HUES64 (cell line): ENCODE data around the gene EPHB4.
"Not testable (repeated sequence)": the region's sequence is repeated elsewhere in the genome, so short reads cannot be mapped to it uniquely, and the experiment has no call there.

Source experiments
- H3K27ac ChIP-seq: 2 replicates; pipeline ENCODE4 v1.7.0; 2013; ENCODE audit warnings: low read depth, low read length, inconsistent platforms
- H3K27me3 ChIP-seq: 2 replicates; pipeline ENCODE4 v1.6.1; 2013; ENCODE audit warnings: mild to moderate bottlenecking, low read length; ENCODE audit not compliant: insufficient read depth
- H3K36me3 ChIP-seq: 2 replicates; pipeline ENCODE4 v1.6.1; 2013; ENCODE audit warnings: mild to moderate bottlenecking, low read length; ENCODE audit not compliant: insufficient read depth
- H3K4me1 ChIP-seq: 2 replicates; pipeline ENCODE4 v1.6.1; 2013; ENCODE audit warnings: mild to moderate bottlenecking, low read length, moderate library complexity; ENCODE audit not compliant: insufficient read depth
- H3K4me3 ChIP-seq: 2 replicates; pipeline ENCODE4 v1.5.1; 2013; ENCODE audit warnings: mild to moderate bottlenecking, low read length, moderate library complexity
- H3K9ac ChIP-seq: 2 replicates; pipeline ENCODE4 v1.6.1; 2013; ENCODE audit warnings: mild to moderate bottlenecking, low read depth, low read length
- H3K9me3 ChIP-seq: 2 replicates; pipeline ENCODE4 v1.6.1; 2013; ENCODE audit warnings: low read depth, low read length; ENCODE audit not compliant: insufficient read depth
- WGBS: fragments of 150-250, 120-280 bp; methylation state at CpG from one replicate; pipeline ENCODE4 v1.1.7; 2013; ENCODE audit warnings: missing lambda C conversion rate; 5-methylcytosine and 5-hydroxymethylcytosine counted together

EPHB4 gene

GRCh38 chr7:100778061-100778621 lies 49.2 kb downstream of the EPHB4 start:
- Histone ChIP-seq H3K9me3 (no peaks in the 10 kb centered on the region), H3K9ac (no peak overlapping the region), H3K4me1 (no peaks in the 10 kb centered on the region), H3K27ac (no peak overlapping the region), H3K4me3 (no peak overlapping the region), H3K36me3 (no peaks in the 10 kb centered on the region), H3K27me3 (no peaks in the 10 kb centered on the region)
- WGBS: 91% methylated on average over 6 of the region's 6 CpGs

GRCh38 chr7:100773491-100773890 lies 53.8 kb downstream of the EPHB4 start:
- Histone ChIP-seq H3K4me3 (no peak overlapping the region), H3K9ac (no peak overlapping the region), H3K36me3 (no peaks in the 10 kb centered on the region), H3K4me1 (no peaks in the 10 kb centered on the region), H3K27ac (no peak overlapping the region), H3K27me3 (no peaks in the 10 kb centered on the region), H3K9me3 (no peaks in the 10 kb centered on the region)
- 92% methylated on average over 9 of the region's 9 CpGs for WGBS

GRCh38 chr7:100768784-100769183 lies 58.5 kb downstream of the EPHB4 start:
- no peaks in the 10 kb centered on the region for H3K9me3 ChIP-seq
- no peak overlapping the region for H3K9ac ChIP-seq
- no peaks in the 10 kb centered on the region for H3K27me3 ChIP-seq
- H3K36me3 ChIP-seq: no peaks in the 10 kb centered on the region
- 91% methylated on average over 7 of the region's 7 CpGs for WGBS
- H3K4me1 ChIP-seq: no peaks in the 10 kb centered on the region
- no peak overlapping the region for H3K27ac ChIP-seq
- no peak overlapping the region for H3K4me3 ChIP-seq

GRCh38 chr7:100765250-100765649 lies 62.1 kb downstream of the EPHB4 start:
- 90% methylated on average over 16 of the region's 16 CpGs for WGBS
- Histone ChIP-seq H3K4me3 (no peak overlapping the region), H3K27me3 (no peaks in the 10 kb centered on the region)

GRCh38 chr7:100764841-100765240 lies 62.5 kb downstream of the EPHB4 start:
- Histone ChIP-seq H3K4me3 (no peak overlapping the region), H3K36me3 (no peaks in the 10 kb centered on the region), H3K9me3 (no peaks in the 10 kb centered on the region), H3K27ac (no peak overlapping the region), H3K9ac (no peak overlapping the region), H3K27me3 (no peaks in the 10 kb centered on the region), H3K4me1 (no peaks in the 10 kb centered on the region)
- 88% methylated on average over 10 of the region's 10 CpGs for WGBS

More at GRCh38 chr7:100765250-100765649, 62.1 kb downstream of the EPHB4 start:
- Histone ChIP-seq H3K4me1 (no peaks in the 10 kb centered on the region), H3K36me3 (no peaks in the 10 kb centered on the region), H3K9ac (no peak overlapping the region), H3K9me3 (no peaks in the 10 kb centered on the region), H3K27ac (no peak overlapping the region)

GRCh38 chr7:100763556-100764140 lies 63.7 kb downstream of the EPHB4 start:
- no peaks in the 10 kb centered on the region for H3K27me3 ChIP-seq
- no peaks in the 10 kb centered on the region for H3K36me3 ChIP-seq
- no peak overlapping the region for H3K27ac ChIP-seq
- no peaks in the 10 kb centered on the region for H3K4me1 ChIP-seq
- no peak overlapping the region for H3K4me3 ChIP-seq
- H3K9me3 ChIP-seq: no peaks in the 10 kb centered on the region
- H3K9ac ChIP-seq: no peak overlapping the region
- 67% methylated on average over 14 of the region's 14 CpGs for WGBS

GRCh38 chr7:100762841-100763240 lies 64.5 kb downstream of the EPHB4 start:
- not testable (repeated sequence) for H3K27me3 ChIP-seq, H3K9me3 ChIP-seq, H3K4me3 ChIP-seq, H3K4me1 ChIP-seq, H3K9ac ChIP-seq, H3K27ac ChIP-seq, H3K36me3 ChIP-seq
- WGBS: 88% methylated on average over 5 of the region's 5 CpGs

- Histone ChIP-seq H3K4me1 (no peaks in the 10 kb centered on the region), H3K27ac (no peak overlapping the region), H3K9me3 (no peaks in the 10 kb centered on the region), H3K9ac (no peak overlapping the region), H3K4me3 (no peak overlapping the region), H3K27me3 (no peaks in the 10 kb centered on the region), H3K36me3 (no peaks in the 10 kb centered on the region)
- WGBS: 89% methylated on average over 18 of the region's 19 CpGs
Observed at GRCh38 chr7:100759357-100760171, 67.8 kb downstream of the EPHB4 start.

- H3K9ac ChIP-seq: no peak overlapping the region
- no peaks in the 10 kb centered on the region for H3K4me1 ChIP-seq
- 92% methylated on average over 2 of the region's 3 CpGs for WGBS
- no peak overlapping the region for H3K27ac ChIP-seq
- H3K9me3 ChIP-seq: no peaks in the 10 kb centered on the region
- H3K36me3 ChIP-seq: no peaks in the 10 kb centered on the region
- H3K27me3 ChIP-seq: no peaks in the 10 kb centered on the region
- H3K4me3 ChIP-seq: no peak overlapping the region
Observed at GRCh38 chr7:100753750-100754149, 73.6 kb downstream of the EPHB4 start.

GRCh38 chr7:100752994-100753393 lies 74.3 kb downstream of the EPHB4 start:
- Histone ChIP-seq H3K27ac (no peak overlapping the region), H3K9ac (no peak overlapping the region), H3K27me3 (no peaks in the 10 kb centered on the region), H3K4me1 (no peaks in the 10 kb centered on the region), H3K4me3 (no peak overlapping the region), H3K36me3 (no peaks in the 10 kb centered on the region), H3K9me3 (no peaks in the 10 kb centered on the region)
- WGBS: 88% methylated on average over 5 of the region's 5 CpGs
